Astrocyte (in vitro differentiated cells and primary cell): Measurements from ENCODE around the gene ZDHHC8. TPM values are rescaled to one million over a fixed set of nuclear protein-coding genes. Genes with fewer than 3 reads are reported as not detected.

ENCODE experiments used
- DNase-seq: peaks from one replicate; pipeline ENCODE4 v3.0.0-alpha.2; 2010; ENCODE audit warnings: low read depth
- FAIRE-seq: peaks from 2 replicates; lab custom pipeline; 2011; peaks lifted over from hg19 to GRCh38; lab: Jason Lieb, UNC
- H2AFZ ChIP-seq: 2 replicates; pipeline ENCODE4 v1.6.0; 2012; ENCODE audit warnings: low read depth, low read length, inconsistent platforms
- H3K27ac ChIP-seq: 2 replicates; pipeline ENCODE4 v1.5.1; 2011; ENCODE audit warnings: low read depth, low read length, inconsistent platforms
- H3K27me3 ChIP-seq: 2 replicates; pipeline ENCODE4 v1.6.0; 2011; ENCODE audit warnings: low read length, inconsistent platforms; ENCODE audit not compliant: insufficient read depth
- H3K36me3 ChIP-seq: 2 replicates; pipeline ENCODE4 v1.5.1; 2011; ENCODE audit warnings: low read length, inconsistent platforms; ENCODE audit not compliant: insufficient read depth
- H3K4me1 ChIP-seq: 2 replicates; pipeline ENCODE4 v1.5.1; 2011; ENCODE audit warnings: low read length, inconsistent platforms; ENCODE audit not compliant: insufficient read depth
- H3K4me2 ChIP-seq: 2 replicates; pipeline ENCODE4 v1.6.0; 2012; ENCODE audit warnings: low read length, inconsistent platforms
- H3K4me3 ChIP-seq: 2 replicates; pipeline ENCODE4 v1.5.1; 2011; ENCODE audit warnings: low read depth, mild to moderate bottlenecking, low read length, inconsistent platforms; ENCODE audit not compliant: insufficient read depth
- H3K79me2 ChIP-seq: 2 replicates; pipeline ENCODE4 v1.6.0; 2012; ENCODE audit warnings: mild to moderate bottlenecking, low read length, inconsistent platforms; ENCODE audit not compliant: insufficient read depth
- H3K9ac ChIP-seq: 2 replicates; pipeline ENCODE4 v1.6.0; 2012; ENCODE audit warnings: mild to moderate bottlenecking, low read length, inconsistent platforms
- H3K9me3 ChIP-seq: 2 replicates; pipeline ENCODE4 v1.5.1; 2012; ENCODE audit warnings: low read depth, mild to moderate bottlenecking, low read length, inconsistent platforms; ENCODE audit not compliant: insufficient read depth
- H4K20me1 ChIP-seq: 2 replicates; pipeline ENCODE4 v1.6.0; 2012; ENCODE audit warnings: low read length, inconsistent platforms; ENCODE audit not compliant: insufficient read depth
- H3K27ac Mint-ChIP-seq: one replicate; pipeline ENCODE4 v1.8.0; 2021; ENCODE audit warnings: mild to moderate bottlenecking, mixed read lengths; ENCODE audit not compliant: unreplicated experiment
- H3K27me3 Mint-ChIP-seq: one replicate; pipeline ENCODE4 v1.8.0; 2021; ENCODE audit warnings: low read depth, mixed read lengths; ENCODE audit not compliant: unreplicated experiment
- H3K36me3 Mint-ChIP-seq: one replicate; pipeline ENCODE4 v1.8.0; 2021; ENCODE audit warnings: low read depth, mixed read lengths; ENCODE audit not compliant: unreplicated experiment
- H3K4me1 Mint-ChIP-seq: one replicate; pipeline ENCODE4 v1.8.0; 2021; ENCODE audit warnings: low read depth, mixed read lengths; ENCODE audit not compliant: unreplicated experiment
- H3K4me3 Mint-ChIP-seq: one replicate; pipeline ENCODE4 v1.8.0; 2021; ENCODE audit warnings: mild to moderate bottlenecking, moderate library complexity, mixed read lengths; ENCODE audit not compliant: unreplicated experiment
- H3K9me3 Mint-ChIP-seq: one replicate; pipeline ENCODE4 v1.8.0; 2021; ENCODE audit warnings: mild to moderate bottlenecking, mixed read lengths; ENCODE audit not compliant: unreplicated experiment
- CTCF ChIP-seq: IDR thresholded peaks from 2 replicates; pipeline ENCODE4 v1.5.1; 2011; ENCODE audit warnings: low read depth, mild to moderate bottlenecking, inconsistent platforms, low read length, moderate library complexity; ENCODE audit not compliant: insufficient read depth
- EZH2 ChIP-seq: IDR thresholded peaks from 2 replicates; pipeline ENCODE4 v1.6.1; 2012; ENCODE audit warnings: mild to moderate bottlenecking, low read length, inconsistent platforms; ENCODE audit not compliant: insufficient read depth
- total RNA-seq: library from RNA; stranded (reverse); gene quantifications from 2 replicates; pipeline ENCODE4 v1.2.1, GENCODE V29; 2021

The ZDHHC8 gene
- total RNA-seq, 1 donor from 2014 or later, result 88.3 TPM

DNA sequence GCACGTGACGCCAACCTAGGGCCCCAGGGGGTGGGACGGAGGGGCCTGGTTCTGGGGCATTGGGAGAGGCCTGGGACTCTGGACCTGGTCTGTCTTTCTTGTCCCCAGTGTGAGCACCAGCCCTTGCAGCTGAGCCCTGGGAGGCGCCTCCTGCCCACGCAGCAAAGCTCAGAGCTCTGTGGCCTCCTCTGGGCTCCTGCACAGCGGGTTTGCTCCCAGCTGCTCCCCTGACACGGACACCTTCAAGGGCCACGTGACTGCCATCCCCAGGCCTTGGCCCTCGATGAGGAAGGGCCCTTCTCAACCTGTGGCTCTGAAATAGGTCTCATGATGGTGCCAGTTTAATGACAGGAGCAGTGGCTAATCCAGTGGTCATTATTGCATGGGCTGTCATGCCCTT, 50.8 kb downstream of the ZDHHC8 start:
- H3K4me1 Mint-ChIP-seq, result no peaks in the 10 kb centered on the region
- H3K27me3 Mint-ChIP-seq, result peaks cover 31% of the 10 kb centered on the region
- no peak overlapping the region for H3K4me3 Mint-ChIP-seq
- FAIRE-seq, result no peak
- H4K20me1 ChIP-seq, result no peaks in the 10 kb centered on the region
- no peaks in the 10 kb centered on the region for H3K9me3 Mint-ChIP-seq
- no peak overlapping the region for H2AFZ ChIP-seq
- H3K9me3 ChIP-seq, result no peaks in the 10 kb centered on the region
- no peaks in the 10 kb centered on the region for H3K27me3 ChIP-seq
- H3K36me3 Mint-ChIP-seq, result no peaks in the 10 kb centered on the region
- H3K79me2 ChIP-seq, result no peaks in the 10 kb centered on the region
- H3K4me3 ChIP-seq, result no peak overlapping the region
- no peak overlapping the region for H3K27ac Mint-ChIP-seq
- H3K4me2 ChIP-seq, result no peak overlapping the region
- no peak for TF ChIP-seq CTCF
- TF ChIP-seq EZH2, result no peak
- no peaks in the 10 kb centered on the region for H3K4me1 ChIP-seq
- DNase-seq, result no peak
- H3K9ac ChIP-seq, result no peak overlapping the region
- H3K27ac ChIP-seq, result no peak overlapping the region
- no peaks in the 10 kb centered on the region for H3K36me3 ChIP-seq

- H3K4me2 ChIP-seq, result no peak overlapping the region
- FAIRE-seq, result no peak
These were observed 51.5 kb downstream of the ZDHHC8 start for GRCh38 chr22:20183101-20183500.

More at GRCh38 chr22:20183101-20183500, 51.5 kb downstream of the ZDHHC8 start:
- Mint-ChIP-seq H3K36me3 (no peaks in the 10 kb centered on the region), H3K4me3 (no peak overlapping the region), H3K4me1 (no peaks in the 10 kb centered on the region), H3K27ac (no peak overlapping the region), H3K9me3 (no peaks in the 10 kb centered on the region), H3K27me3 (peaks cover 30% of the 10 kb centered on the region)
- H4K20me1 ChIP-seq, result no peaks in the 10 kb centered on the region
- no peak overlapping the region for H3K4me3 ChIP-seq
- TF ChIP-seq EZH2, result no peak
- no peak for TF ChIP-seq CTCF
- no peak overlapping the region for H3K9ac ChIP-seq
- no peaks in the 10 kb centered on the region for H3K27me3 ChIP-seq
- no peaks in the 10 kb centered on the region for H3K79me2 ChIP-seq
- H3K4me1 ChIP-seq, result no peaks in the 10 kb centered on the region
- H3K36me3 ChIP-seq, result no peaks in the 10 kb centered on the region
- no peak overlapping the region for H3K27ac ChIP-seq
- no peak overlapping the region for H2AFZ ChIP-seq
- DNase-seq, result no peak
- no peaks in the 10 kb centered on the region for H3K9me3 ChIP-seq
